NT2/D1 (cell line): ENCODE data around the gene KLHL26.

Experiments used
- SUZ12 ChIP-seq: IDR thresholded peaks from 2 replicates; pipeline ENCODE4 v1.6.1; 2011; ENCODE audit not compliant: insufficient read length, insufficient read depth; ENCODE audit errors: extremely low read depth
- YY1 ChIP-seq: IDR thresholded peaks from 2 replicates; pipeline ENCODE4 v1.6.1; 2011; ENCODE audit not compliant: insufficient read length, insufficient read depth
- ZNF274 ChIP-seq: IDR thresholded peaks from 2 replicates; pipeline ENCODE4 v1.6.1; 2011; ENCODE audit warnings: mild to moderate bottlenecking, low read depth, low read length

DNA sequence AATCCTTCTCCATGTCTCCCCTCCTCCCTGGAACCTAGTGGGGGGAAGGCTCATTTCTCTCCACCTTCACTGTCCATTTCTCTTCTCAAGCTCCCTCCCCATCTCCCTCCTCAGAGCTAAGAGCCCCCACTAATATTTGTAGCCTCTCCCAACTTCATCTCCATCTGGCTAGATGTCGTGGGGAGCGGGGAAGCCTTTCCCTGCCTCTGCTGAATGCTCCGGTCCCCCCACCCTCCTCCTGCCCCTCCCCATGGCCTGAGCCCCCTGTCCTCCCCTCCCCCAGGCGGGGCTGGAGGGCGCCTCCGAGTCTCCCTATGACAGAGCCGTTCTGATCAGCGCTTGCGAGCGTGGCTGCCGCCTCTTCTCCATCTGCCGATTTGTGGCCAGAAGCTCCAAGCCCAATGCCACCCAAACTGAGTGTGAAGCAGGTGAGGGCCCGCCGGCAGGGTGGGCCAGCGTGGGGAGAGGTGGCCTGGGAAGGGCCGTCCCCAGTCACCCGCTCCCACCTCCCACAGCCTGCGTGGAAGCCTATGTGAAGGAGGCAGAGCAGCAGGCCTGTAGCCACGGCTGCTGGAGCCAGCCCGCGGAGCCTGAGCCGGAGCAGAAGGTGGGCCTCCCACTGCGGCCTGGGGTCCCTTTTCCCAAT is 23.1 kb upstream of the KLHL26 start:
- TF ChIP-seq YY1 (no peak), ZNF274 (no peak), SUZ12 (no peak)
